K562 (cell line): Measurements from ENCODE around the gene DOCK7. TPM values are rescaled to one million over a fixed set of nuclear protein-coding genes. Genes with fewer than 3 reads are reported as not detected.
A peak's percentile ranks its signal among the peaks of the same experiment; 100 is the strongest.

Experiments used
- ARHGAP35 ChIP-seq: fragments of 450-650 bp; IDR thresholded peaks from 2 replicates; pipeline ENCODE4 v1.6.1; 2018; ENCODE audit not compliant: partially characterized antibody
- CBX5 ChIP-seq: IDR thresholded peaks from 2 replicates; pipeline ENCODE4 v1.6.1; 2014; ENCODE audit warnings: low read depth, borderline replicate concordance
- CHD1 ChIP-seq: fragments of 200-600 bp; sonication (generic); IDR thresholded peaks from one replicate; pipeline ENCODE4 v1.6.1; 2012; ENCODE audit warnings: mild to moderate bottlenecking, moderate library complexity, low read length, inconsistent platforms
- IFI16 ChIP-seq: fragments of 250-450 bp; sonication (Bioruptor Pico); IDR thresholded peaks from 2 replicates; pipeline ENCODE4 v2.1.2; 2022; ENCODE audit warnings: mild to moderate bottlenecking, inconsistent platforms
- JUNB ChIP-seq: fragments of 450-650 bp; formaldehyde crosslinking; conservative IDR thresholded peaks from 2 replicates; pipeline ENCODE4 v1.4.0; 2020; ENCODE audit warnings: mild to moderate bottlenecking
- MTF1 ChIP-seq: fragments of 250-450 bp; sonication (Bioruptor Pico); IDR thresholded peaks from 2 replicates; pipeline ENCODE4 v1.9.0; 2021; ENCODE audit warnings: moderate library complexity, mild to moderate bottlenecking, inconsistent platforms, borderline replicate concordance
- SIX5 ChIP-seq, 2 experiments: IDR thresholded peaks; 2 replicates each; pipeline ENCODE4 v1.6.1; 2011; ENCODE audit warnings: low read length in 2 of 2, borderline replicate concordance in 1 of 2, low read depth in 1 of 2, mild to moderate bottlenecking in 1 of 2, moderate library complexity in 1 of 2; ENCODE audit not compliant: insufficient read depth in 1 of 2
- SMARCA5 ChIP-seq: fragments of 450-650 bp; IDR thresholded peaks from 2 replicates; pipeline ENCODE4 v1.6.1; 2016
- SP2 ChIP-seq: IDR thresholded peaks from 2 replicates; pipeline ENCODE4 v1.6.1; 2011; ENCODE audit warnings: mild to moderate bottlenecking, low read depth, low read length, moderate library complexity; ENCODE audit not compliant: poor library complexity, severe bottlenecking; ENCODE audit errors: extremely low read depth
- THRA ChIP-seq: fragments of 450-650 bp; IDR thresholded peaks from 2 replicates; pipeline ENCODE4 v1.6.1; 2017; ENCODE audit warnings: mild to moderate bottlenecking, moderate library complexity
- YBX1 ChIP-seq: fragments of 450-650 bp; IDR thresholded peaks from 2 replicates; pipeline ENCODE4 v1.7.1; 2016; ENCODE audit warnings: mild to moderate bottlenecking
- ZNF398 ChIP-seq: fragments of 250-450 bp; sonication (Bioruptor Pico); IDR thresholded peaks from 2 replicates; pipeline ENCODE4 v1.8.0; 2021; ENCODE audit warnings: moderate library complexity, mild to moderate bottlenecking, inconsistent platforms
- polyA plus RNA-seq, 8 experiments: library from polyadenylated mRNA; depleted of rRNA in 4 of 8; stranded (reverse) in 5 of 8; unstranded in 3 of 8; fragments of >200 nt; fragmentation: Nextera tagmentation in 2 of 8; fragmentation: Illumina TruSeq in 1 of 8; extraction: Ambion mirVana in 2 of 8; extraction: Trizol in 1 of 8; gene quantifications; 2 replicates each; pipeline versions ENCODE4 v1.2.1 to v1.2.3, GENCODE V29; 2011 to 2014; ENCODE audit warnings: inconsistent platforms in 1 of 8, missing spikeins in 1 of 8
- total RNA-seq, 7 experiments: library from RNA; depleted of rRNA in 6 of 7; stranded (reverse); fragments of >200 nt in 6 of 7; fragmentation: Illumina TruSeq in 2 of 7; extraction: Trizol in 2 of 7; gene quantifications; 2 replicates each; pipeline versions ENCODE4 v1.2.1 to v1.2.3, GENCODE V29; 2011 to 2021; ENCODE audit warnings: low replicate concordance in 1 of 7
- TF ChIP-seq, protein P1 (sequence below): fragments of 200-600 bp; sonication (generic); IDR thresholded peaks from one replicate; pipeline ENCODE4 v1.6.1; 2012; ENCODE audit warnings: mild to moderate bottlenecking, low read depth, low read length, inconsistent platforms

Gene DOCK7
- total and polyA plus RNA-seq, 9 of the 15 experiments (the other 6 are each of a cell fraction or from before 2014, with no cell fraction given): 4.9 to 35.1 (median 12.6) TPM

DNA sequence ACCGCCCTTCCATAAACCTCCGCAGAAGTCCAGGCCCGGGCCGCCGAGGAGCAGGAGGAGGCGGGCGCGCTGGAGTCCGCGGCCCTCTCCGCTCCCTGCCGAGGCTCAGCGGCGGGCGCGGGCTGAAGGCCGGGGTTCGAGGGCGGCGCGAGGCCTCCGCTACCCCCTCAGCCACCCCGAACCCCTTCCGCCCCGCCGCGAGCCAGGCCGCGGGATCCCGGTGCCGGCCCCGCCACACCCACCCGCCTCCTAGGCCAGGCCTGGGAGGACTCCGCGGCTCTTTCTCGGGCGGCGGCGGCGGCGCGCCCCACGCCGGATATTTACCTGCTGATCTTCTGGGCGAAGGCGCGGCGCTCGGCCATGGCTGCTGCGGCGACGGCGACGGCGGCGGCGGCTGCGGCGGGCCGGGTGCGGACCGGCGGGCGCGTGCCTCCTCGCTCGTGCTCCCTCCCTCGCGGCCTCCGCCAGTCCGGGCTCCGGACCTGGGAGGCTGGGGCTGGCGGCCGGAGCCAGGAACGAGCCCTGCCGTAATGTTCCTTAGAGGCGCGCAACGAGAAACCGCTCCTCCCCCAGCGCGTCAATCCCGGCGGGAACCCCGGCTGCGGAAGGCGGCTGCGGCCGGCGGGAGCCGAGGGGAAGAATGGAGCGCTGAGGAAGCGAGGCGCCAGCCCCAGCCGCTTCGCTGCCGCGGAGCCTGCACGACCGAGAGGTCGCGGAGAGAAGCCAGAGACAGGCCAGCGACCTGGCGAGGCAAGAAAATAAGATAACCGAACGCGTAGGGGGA lies at the start of gene DOCK7 (continued):
- TF ChIP-seq, protein P1, sequence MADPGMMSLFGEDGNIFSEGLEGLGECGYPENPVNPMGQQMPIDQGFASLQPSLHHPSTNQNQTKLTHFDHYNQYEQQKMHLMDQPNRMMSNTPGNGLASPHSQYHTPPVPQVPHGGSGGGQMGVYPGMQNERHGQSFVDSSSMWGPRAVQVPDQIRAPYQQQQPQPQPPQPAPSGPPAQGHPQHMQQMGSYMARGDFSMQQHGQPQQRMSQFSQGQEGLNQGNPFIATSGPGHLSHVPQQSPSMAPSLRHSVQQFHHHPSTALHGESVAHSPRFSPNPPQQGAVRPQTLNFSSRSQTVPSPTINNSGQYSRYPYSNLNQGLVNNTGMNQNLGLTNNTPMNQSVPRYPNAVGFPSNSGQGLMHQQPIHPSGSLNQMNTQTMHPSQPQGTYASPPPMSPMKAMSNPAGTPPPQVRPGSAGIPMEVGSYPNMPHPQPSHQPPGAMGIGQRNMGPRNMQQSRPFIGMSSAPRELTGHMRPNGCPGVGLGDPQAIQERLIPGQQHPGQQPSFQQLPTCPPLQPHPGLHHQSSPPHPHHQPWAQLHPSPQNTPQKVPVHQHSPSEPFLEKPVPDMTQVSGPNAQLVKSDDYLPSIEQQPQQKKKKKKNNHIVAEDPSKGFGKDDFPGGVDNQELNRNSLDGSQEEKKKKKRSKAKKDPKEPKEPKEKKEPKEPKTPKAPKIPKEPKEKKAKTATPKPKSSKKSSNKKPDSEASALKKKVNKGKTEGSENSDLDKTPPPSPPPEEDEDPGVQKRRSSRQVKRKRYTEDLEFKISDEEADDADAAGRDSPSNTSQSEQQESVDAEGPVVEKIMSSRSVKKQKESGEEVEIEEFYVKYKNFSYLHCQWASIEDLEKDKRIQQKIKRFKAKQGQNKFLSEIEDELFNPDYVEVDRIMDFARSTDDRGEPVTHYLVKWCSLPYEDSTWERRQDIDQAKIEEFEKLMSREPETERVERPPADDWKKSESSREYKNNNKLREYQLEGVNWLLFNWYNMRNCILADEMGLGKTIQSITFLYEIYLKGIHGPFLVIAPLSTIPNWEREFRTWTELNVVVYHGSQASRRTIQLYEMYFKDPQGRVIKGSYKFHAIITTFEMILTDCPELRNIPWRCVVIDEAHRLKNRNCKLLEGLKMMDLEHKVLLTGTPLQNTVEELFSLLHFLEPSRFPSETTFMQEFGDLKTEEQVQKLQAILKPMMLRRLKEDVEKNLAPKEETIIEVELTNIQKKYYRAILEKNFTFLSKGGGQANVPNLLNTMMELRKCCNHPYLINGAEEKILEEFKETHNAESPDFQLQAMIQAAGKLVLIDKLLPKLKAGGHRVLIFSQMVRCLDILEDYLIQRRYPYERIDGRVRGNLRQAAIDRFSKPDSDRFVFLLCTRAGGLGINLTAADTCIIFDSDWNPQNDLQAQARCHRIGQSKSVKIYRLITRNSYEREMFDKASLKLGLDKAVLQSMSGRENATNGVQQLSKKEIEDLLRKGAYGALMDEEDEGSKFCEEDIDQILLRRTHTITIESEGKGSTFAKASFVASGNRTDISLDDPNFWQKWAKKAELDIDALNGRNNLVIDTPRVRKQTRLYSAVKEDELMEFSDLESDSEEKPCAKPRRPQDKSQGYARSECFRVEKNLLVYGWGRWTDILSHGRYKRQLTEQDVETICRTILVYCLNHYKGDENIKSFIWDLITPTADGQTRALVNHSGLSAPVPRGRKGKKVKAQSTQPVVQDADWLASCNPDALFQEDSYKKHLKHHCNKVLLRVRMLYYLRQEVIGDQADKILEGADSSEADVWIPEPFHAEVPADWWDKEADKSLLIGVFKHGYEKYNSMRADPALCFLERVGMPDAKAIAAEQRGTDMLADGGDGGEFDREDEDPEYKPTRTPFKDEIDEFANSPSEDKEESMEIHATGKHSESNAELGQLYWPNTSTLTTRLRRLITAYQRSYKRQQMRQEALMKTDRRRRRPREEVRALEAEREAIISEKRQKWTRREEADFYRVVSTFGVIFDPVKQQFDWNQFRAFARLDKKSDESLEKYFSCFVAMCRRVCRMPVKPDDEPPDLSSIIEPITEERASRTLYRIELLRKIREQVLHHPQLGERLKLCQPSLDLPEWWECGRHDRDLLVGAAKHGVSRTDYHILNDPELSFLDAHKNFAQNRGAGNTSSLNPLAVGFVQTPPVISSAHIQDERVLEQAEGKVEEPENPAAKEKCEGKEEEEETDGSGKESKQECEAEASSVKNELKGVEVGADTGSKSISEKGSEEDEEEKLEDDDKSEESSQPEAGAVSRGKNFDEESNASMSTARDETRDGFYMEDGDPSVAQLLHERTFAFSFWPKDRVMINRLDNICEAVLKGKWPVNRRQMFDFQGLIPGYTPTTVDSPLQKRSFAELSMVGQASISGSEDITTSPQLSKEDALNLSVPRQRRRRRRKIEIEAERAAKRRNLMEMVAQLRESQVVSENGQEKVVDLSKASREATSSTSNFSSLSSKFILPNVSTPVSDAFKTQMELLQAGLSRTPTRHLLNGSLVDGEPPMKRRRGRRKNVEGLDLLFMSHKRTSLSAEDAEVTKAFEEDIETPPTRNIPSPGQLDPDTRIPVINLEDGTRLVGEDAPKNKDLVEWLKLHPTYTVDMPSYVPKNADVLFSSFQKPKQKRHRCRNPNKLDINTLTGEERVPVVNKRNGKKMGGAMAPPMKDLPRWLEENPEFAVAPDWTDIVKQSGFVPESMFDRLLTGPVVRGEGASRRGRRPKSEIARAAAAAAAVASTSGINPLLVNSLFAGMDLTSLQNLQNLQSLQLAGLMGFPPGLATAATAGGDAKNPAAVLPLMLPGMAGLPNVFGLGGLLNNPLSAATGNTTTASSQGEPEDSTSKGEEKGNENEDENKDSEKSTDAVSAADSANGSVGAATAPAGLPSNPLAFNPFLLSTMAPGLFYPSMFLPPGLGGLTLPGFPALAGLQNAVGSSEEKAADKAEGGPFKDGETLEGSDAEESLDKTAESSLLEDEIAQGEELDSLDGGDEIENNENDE: peak; percentile 97
- TF ChIP-seq JUNB (CRISPR knock-in tag) (no peak), IFI16 (CRISPR knock-in tag) (no peak), CBX5 (no peak), YBX1 (no peak), THRA (no peak), MTF1 (no peak), SMARCA5 (no peak), ZNF398 (no peak), SIX5 (IDR thresholded peaks at IDR 0.05; ENCODE audit: borderline replicate concordance in 1 of 2, insufficient read depth in 1 of 2, low read depth in 1 of 2, low read length in 2 of 2) (no peak), SP2 (no peak), CHD1 (no peak), ARHGAP35 (no peak)
